SK-N-SH treated with all-trans-retinoic acid at 6 μM for 48 hours (cell line): ENCODE measurements around the gene PIP5K1C.

ENCODE experiments used
- ATAC-seq: fragments of 200-7000 bp; cut with Tn5 transposase; 3 replicates; pipeline ENCODE4 v1.9.1; 2020; ENCODE audit warnings: mild to moderate bottlenecking, moderate library complexity
- ARNTL ChIP-seq: fragments of 450-650 bp; formaldehyde crosslinking; IDR thresholded peaks from 2 replicates; pipeline ENCODE4 v1.5.0; 2020; ENCODE audit warnings: low read depth, mild to moderate bottlenecking, moderate library complexity, borderline replicate concordance
- BACH2 ChIP-seq: fragments of 250-450 bp; sonication (Bioruptor Pico); IDR thresholded peaks from 2 replicates; pipeline ENCODE4 v1.9.0; 2021; ENCODE audit warnings: mild to moderate bottlenecking, borderline replicate concordance
- CREB5 ChIP-seq: fragments of 250-450 bp; sonication (Bioruptor Pico); IDR thresholded peaks from 2 replicates; pipeline ENCODE4 v1.5.1; 2020; ENCODE audit warnings: low read depth, mild to moderate bottlenecking, moderate library complexity
- CSDC2 ChIP-seq: fragments of 250-450 bp; sonication (Bioruptor Pico); IDR thresholded peaks from 2 replicates; pipeline ENCODE4 v1.5.0; 2020; ENCODE audit warnings: mild to moderate bottlenecking, moderate library complexity
- CSRNP3 ChIP-seq: fragments of 250-450 bp; sonication (Bioruptor Pico); IDR thresholded peaks from 2 replicates; pipeline ENCODE4 v1.5.1; 2021; ENCODE audit warnings: mild to moderate bottlenecking, moderate library complexity
- ESRRG ChIP-seq: fragments of 250-450 bp; sonication (Bioruptor Pico); IDR thresholded peaks from 2 replicates; pipeline ENCODE4 v1.6.1; 2021; ENCODE audit warnings: mild to moderate bottlenecking
- GLIS3 ChIP-seq: fragments of 250-450 bp; sonication (Bioruptor Pico); IDR thresholded peaks from 2 replicates; pipeline ENCODE4 v1.5.0; 2020; ENCODE audit warnings: mild to moderate bottlenecking, moderate library complexity
- ISL1 ChIP-seq: fragments of 250-450 bp; sonication (Bioruptor Pico); IDR thresholded peaks from 2 replicates; pipeline ENCODE4 v2.1.2; 2022; ENCODE audit warnings: mild to moderate bottlenecking, moderate library complexity
- OSR1 ChIP-seq: fragments of 250-450 bp; sonication (Bioruptor Pico); IDR thresholded peaks from 2 replicates; pipeline ENCODE4 v1.8.0; 2022; ENCODE audit warnings: moderate library complexity, mild to moderate bottlenecking, inconsistent platforms
- PATZ1 ChIP-seq: fragments of 250-450 bp; sonication (Bioruptor Pico); IDR thresholded peaks from 2 replicates; pipeline ENCODE4 v1.8.0; 2020; ENCODE audit warnings: mild to moderate bottlenecking, moderate library complexity, borderline replicate concordance
- POU6F1 ChIP-seq: fragments of 250-450 bp; sonication (Bioruptor Pico); IDR thresholded peaks from 2 replicates; pipeline ENCODE4 v1.8.0; 2021; ENCODE audit warnings: low read depth, mild to moderate bottlenecking, moderate library complexity, borderline replicate concordance
- PPARA ChIP-seq: fragments of 250-450 bp; sonication (Bioruptor Pico); IDR thresholded peaks from 2 replicates; pipeline ENCODE4 v1.5.0; 2020; ENCODE audit warnings: mild to moderate bottlenecking, borderline replicate concordance
- RARB ChIP-seq: fragments of 250-450 bp; sonication (Bioruptor Pico); IDR thresholded peaks from 2 replicates; pipeline ENCODE4 v1.8.0; 2021; ENCODE audit warnings: mild to moderate bottlenecking, moderate library complexity
- SNAI2 ChIP-seq: fragments of 250-450 bp; sonication (Bioruptor Pico); IDR thresholded peaks from 2 replicates; pipeline ENCODE4 v1.5.0; 2020; ENCODE audit warnings: mild to moderate bottlenecking, moderate library complexity
- TCF4 ChIP-seq: fragments of 250-450 bp; sonication (Bioruptor Pico); IDR thresholded peaks from 2 replicates; pipeline ENCODE4 v1.8.0; 2021; ENCODE audit warnings: mild to moderate bottlenecking, moderate library complexity, borderline replicate concordance
- TOX ChIP-seq: fragments of 250-450 bp; sonication (Bioruptor Pico); IDR thresholded peaks from 2 replicates; pipeline ENCODE4 v1.8.0; 2021; ENCODE audit warnings: mild to moderate bottlenecking, moderate library complexity, borderline replicate concordance
- TSHZ2 ChIP-seq: fragments of 250-450 bp; sonication (Bioruptor Pico); IDR thresholded peaks from 2 replicates; pipeline ENCODE4 v1.5.0; 2020; ENCODE audit warnings: mild to moderate bottlenecking, moderate library complexity
- ZC3H10 ChIP-seq: fragments of 250-450 bp; sonication (Bioruptor Pico); IDR thresholded peaks from 2 replicates; pipeline ENCODE4 v1.5.1; 2021; ENCODE audit warnings: mild to moderate bottlenecking, moderate library complexity
- ZFP3 ChIP-seq: fragments of 250-450 bp; sonication (Bioruptor Pico); IDR thresholded peaks from 2 replicates; pipeline ENCODE4 v1.5.0; 2020; ENCODE audit warnings: mild to moderate bottlenecking, moderate library complexity
- ZFP30 ChIP-seq: fragments of 450-650 bp; formaldehyde crosslinking; IDR thresholded peaks from 2 replicates; pipeline ENCODE4 v1.5.0; 2022; ENCODE audit warnings: mild to moderate bottlenecking, moderate library complexity
- ZNF565 ChIP-seq: fragments of 450-650 bp; formaldehyde crosslinking; conservative IDR thresholded peaks from 2 replicates; pipeline ENCODE4 v1.5.0; 2020; ENCODE audit warnings: low read depth, mild to moderate bottlenecking, moderate library complexity
- ZNF70 ChIP-seq: fragments of 450-650 bp; formaldehyde crosslinking; IDR thresholded peaks from 2 replicates; pipeline ENCODE4 v1.5.0; 2020; ENCODE audit warnings: mild to moderate bottlenecking, moderate library complexity
- ZNF8 ChIP-seq: fragments of 450-650 bp; formaldehyde crosslinking; IDR thresholded peaks from 2 replicates; pipeline ENCODE4 v1.5.0; 2020; ENCODE audit warnings: mild to moderate bottlenecking, moderate library complexity

Gene PIP5K1C

GRCh38 chr19:3694361-3695123 is 5.7 kb downstream of the PIP5K1C start:
- ATAC-seq, result no peak
- no peak for TF ChIP-seq TOX (CRISPR knock-in tag)
- no peak for TF ChIP-seq GLIS3 (CRISPR knock-in tag)
- no peak for TF ChIP-seq ZNF8 (CRISPR knock-in tag)
- no peak for TF ChIP-seq ESRRG (CRISPR knock-in tag)
- TF ChIP-seq TCF4 (CRISPR knock-in tag), result no peak
- no peak for TF ChIP-seq CSRNP3
- no peak for TF ChIP-seq ZNF70 (CRISPR knock-in tag)
- no peak for TF ChIP-seq SNAI2 (CRISPR knock-in tag)
- TF ChIP-seq ISL1 (CRISPR knock-in tag), result no peak
- no peak for TF ChIP-seq CREB5
- TF ChIP-seq ZNF565, result no peak
- no peak for TF ChIP-seq ARNTL
- no peak for TF ChIP-seq OSR1 (CRISPR knock-in tag)
- TF ChIP-seq RARB (CRISPR knock-in tag), result no peak
- TF ChIP-seq PATZ1, result no peak
- no peak for TF ChIP-seq POU6F1 (CRISPR knock-in tag)
- TF ChIP-seq ZFP3 (CRISPR knock-in tag), result no peak
- no peak for TF ChIP-seq ZFP30 (CRISPR knock-in tag)
- TF ChIP-seq, all 23 proteins: peak for 0

GRCh38 chr19:3693025-3693925 is 7.0 kb downstream of the PIP5K1C start:
- ATAC-seq, result no peak
- TF ChIP-seq OSR1 (CRISPR knock-in tag) (no peak), ZC3H10 (CRISPR knock-in tag) (no peak), ZNF70 (CRISPR knock-in tag) (no peak), ZNF8 (CRISPR knock-in tag) (no peak), ZNF565 (no peak), SNAI2 (CRISPR knock-in tag) (no peak), TSHZ2 (CRISPR knock-in tag) (no peak), TCF4 (CRISPR knock-in tag) (no peak), ESRRG (CRISPR knock-in tag) (no peak), ZFP30 (CRISPR knock-in tag) (no peak), CSDC2 (CRISPR knock-in tag) (no peak), RARB (CRISPR knock-in tag) (no peak), PATZ1 (no peak), TOX (CRISPR knock-in tag) (no peak), CREB5 (no peak), PPARA (CRISPR knock-in tag) (no peak), GLIS3 (CRISPR knock-in tag) (no peak), BACH2 (CRISPR knock-in tag) (no peak)
